ENCODE measurements around the gene OSGEP.
A peak's percentile ranks its signal among the peaks of the same experiment; 100 is the strongest.

OSGEP gene

GRCh38 chr14:20428802-20429201 is 25.8 kb downstream of the OSGEP start:
- no peak for DNase-seq

GRCh38 chr14:20428010-20428365 is 26.6 kb downstream of the OSGEP start:
- DNase-seq: no peak

GRCh38 chr14:20427231-20428009 is 27.2 kb downstream of the OSGEP start:
- no peak for DNase-seq

- no peak for DNase-seq
Measured at GRCh38 chr14:20424851-20425250, 29.8 kb downstream of the OSGEP start.

- no peak for DNase-seq
Measured at GRCh38 chr14:20422886-20423285, 31.7 kb downstream of the OSGEP start.

- no peak for DNase-seq
Measured at GRCh38 chr14:20421267-20421666, 33.3 kb downstream of the OSGEP start.

- no peak for DNase-seq
Measured at GRCh38 chr14:20419419-20419818, 35.2 kb downstream of the OSGEP start.

GRCh38 chr14:20418501-20418909 is 36.1 kb downstream of the OSGEP start:
- DNase-seq: no peak

- no peak for DNase-seq
Measured at GRCh38 chr14:20417250-20418186, 37.1 kb downstream of the OSGEP start.

GRCh38 chr14:20416223-20416622 is 38.4 kb downstream of the OSGEP start:
- DNase-seq: no peak

GRCh38 chr14:20415782-20416206 is 38.8 kb downstream of the OSGEP start:
- peak; percentile 56 for DNase-seq

GRCh38 chr14:20413744-20414082 is 40.9 kb downstream of the OSGEP start:
- peak; percentile 38 for DNase-seq

- DNase-seq: peak; percentile 81
Measured at GRCh38 chr14:20412876-20413743, 41.5 kb downstream of the OSGEP start, which contains the start of gene TEP1. TEP1 (minus strand) TSS chr14:20413501; CDS start chr14:20408439, 5,062 bp downstream.

GRCh38 chr14:20412411-20412810 is 42.2 kb downstream of the OSGEP start:
- no peak for DNase-seq

GRCh38 chr14:20409226-20409625 is 45.4 kb downstream of the OSGEP start:
- DNase-seq: no peak

GRCh38 chr14:20403521-20403920 is 51.1 kb downstream of the OSGEP start:
- no peak for DNase-seq

- peak; percentile 15 for DNase-seq
Measured at GRCh38 chr14:20400965-20401593, 53.5 kb downstream of the OSGEP start.

- no peak for DNase-seq
Measured at GRCh38 chr14:20400589-20400964, 54.0 kb downstream of the OSGEP start.

GRCh38 chr14:20397511-20397910 is 57.1 kb downstream of the OSGEP start:
- DNase-seq: no peak

Data from CD4-positive, alpha-beta T cell treated with Interleukin-6 for 4 hours (primary cell).